Endothelial cell (in vitro differentiated cells): ENCODE measurements around the gene FXYD4. TPM values are rescaled to one million over a fixed set of nuclear protein-coding genes. Genes with fewer than 3 reads are reported as not detected.

Source experiments
- DNase-seq: peaks from one replicate; pipeline ENCODE4 v3.0.0; 2021; ENCODE audit warnings: low spot score
- H3K27ac Mint-ChIP-seq: one replicate; pipeline ENCODE4 v1.8.0; 2021; ENCODE audit warnings: mixed read lengths, inconsistent platforms; ENCODE audit not compliant: unreplicated experiment
- H3K27me3 Mint-ChIP-seq: one replicate; pipeline ENCODE4 v1.8.0; 2021; ENCODE audit warnings: mild to moderate bottlenecking, moderate library complexity, mixed read lengths, inconsistent platforms; ENCODE audit not compliant: unreplicated experiment
- H3K36me3 Mint-ChIP-seq: one replicate; pipeline ENCODE4 v1.8.0; 2021; ENCODE audit warnings: mild to moderate bottlenecking, low read depth, mixed read lengths, inconsistent platforms; ENCODE audit not compliant: unreplicated experiment
- H3K4me1 Mint-ChIP-seq: one replicate; pipeline ENCODE4 v1.8.0; 2021; ENCODE audit warnings: mild to moderate bottlenecking, mixed read lengths, inconsistent platforms; ENCODE audit not compliant: unreplicated experiment
- H3K4me3 Mint-ChIP-seq: one replicate; pipeline ENCODE4 v1.8.0; 2021; ENCODE audit warnings: mild to moderate bottlenecking, mixed read lengths, inconsistent platforms; ENCODE audit not compliant: unreplicated experiment
- H3K9me3 Mint-ChIP-seq: one replicate; pipeline ENCODE4 v1.8.0; 2021; ENCODE audit warnings: mixed read lengths, inconsistent platforms; ENCODE audit not compliant: unreplicated experiment
- CTCF ChIP-seq: fragments of 200-600 bp; sonication (generic); IDR thresholded peaks from one replicate; pipeline ENCODE4 v1.5.0; 2021; ENCODE audit warnings: antibody characterized with exemption; ENCODE audit not compliant: unreplicated experiment
- total RNA-seq: library from RNA; stranded (reverse); fragmentation: NEBNext Ultra II Directional; extraction: Animal tissue kit (Norgen Biotek cat#: 25700); gene quantifications from one replicate; pipeline ENCODE4 v1.2.1, GENCODE V29; 2021; ENCODE audit not compliant: unreplicated experiment

FXYD4 gene
- total RNA-seq, 1 donor from 2014 or later = not detected

- peak; percentile 94 for DNase-seq
- no peak for TF ChIP-seq CTCF
- peaks cover 19% of the 10 kb centered on the region for H3K4me1 Mint-ChIP-seq
- H3K36me3 Mint-ChIP-seq = no peaks in the 10 kb centered on the region
- no peaks in the 10 kb centered on the region for H3K9me3 Mint-ChIP-seq
- peak within 1 kb of the TSS; percentile 97 for H3K4me3 Mint-ChIP-seq
- peak within 1 kb of the TSS; percentile 99 for H3K27ac Mint-ChIP-seq
- peaks cover 16% of the 10 kb centered on the region for H3K27me3 Mint-ChIP-seq
Measured at GRCh38 chr10:43408710-43409384, 37.4 kb downstream of the FXYD4 start, which contains the start of gene HNRNPF. Gene HNRNPF, minus strand, starts transcription at chr10:43409186. Its CDS starts 21,302 bp downstream, at chr10:43387884.

GRCh38 chr10:43409385-43410109, 38.1 kb downstream of the FXYD4 start:
- Mint-ChIP-seq H3K4me1 (peaks cover 15% of the 10 kb centered on the region), H3K4me3 (peak overlapping the region; percentile 97), H3K36me3 (no peaks in the 10 kb centered on the region), H3K27me3 (peaks cover 16% of the 10 kb centered on the region), H3K9me3 (no peaks in the 10 kb centered on the region), H3K27ac (peak overlapping the region; percentile 97)
- peak; percentile 11 for DNase-seq
- no peak for TF ChIP-seq CTCF

- no peak for DNase-seq
- Mint-ChIP-seq H3K27ac (peak overlapping the region; percentile 48), H3K27me3 (peaks cover 16% of the 10 kb centered on the region), H3K36me3 (no peaks in the 10 kb centered on the region), H3K4me1 (peaks cover 11% of the 10 kb centered on the region), H3K9me3 (no peaks in the 10 kb centered on the region), H3K4me3 (peak overlapping the region; percentile 76)
- TF ChIP-seq CTCF = no peak
Measured at GRCh38 chr10:43410345-43410744, 38.9 kb downstream of the FXYD4 start.

GRCh38 chr10:43411536-43411935, 40.1 kb downstream of the FXYD4 start:
- peaks cover 7% of the 10 kb centered on the region for H3K4me1 Mint-ChIP-seq
- peaks cover 16% of the 10 kb centered on the region for H3K27me3 Mint-ChIP-seq
- no peak for DNase-seq
- no peak overlapping the region for H3K4me3 Mint-ChIP-seq
- H3K27ac Mint-ChIP-seq = no peak overlapping the region
- TF ChIP-seq CTCF = no peak
- H3K9me3 Mint-ChIP-seq = no peaks in the 10 kb centered on the region
- H3K36me3 Mint-ChIP-seq = no peaks in the 10 kb centered on the region

- no peak for DNase-seq
- H3K9me3 Mint-ChIP-seq = no peaks in the 10 kb centered on the region
- H3K27ac Mint-ChIP-seq = no peak overlapping the region
- H3K27me3 Mint-ChIP-seq = peaks cover 2% of the 10 kb centered on the region
- TF ChIP-seq CTCF = no peak
- H3K4me3 Mint-ChIP-seq = no peak overlapping the region
- H3K4me1 Mint-ChIP-seq = no peaks in the 10 kb centered on the region
- no peaks in the 10 kb centered on the region for H3K36me3 Mint-ChIP-seq
Measured at GRCh38 chr10:43415544-43415943, 44.1 kb downstream of the FXYD4 start.
